Vagina (tissue), 2 donors: ENCODE data around the gene RGS3. TPM values are rescaled to one million over a fixed set of nuclear protein-coding genes. Genes with fewer than 3 reads are reported as not detected.
A peak's percentile ranks its signal among the peaks of the same experiment; 100 is the strongest.

Experiments used
- DNase-seq, 2 donors: peaks; one replicate each; pipeline ENCODE4 v3.0.0-alpha.2; 2017; ENCODE audit errors: extremely low spot score in 2 of 2
- H3K27ac ChIP-seq: fragments of 200-600 bp; sonication (generic); one replicate; pipeline ENCODE4 v1.5.1; 2019
- H3K27me3 ChIP-seq: fragments of 200-600 bp; sonication (generic); one replicate; pipeline ENCODE4 v1.5.1; 2019
- H3K36me3 ChIP-seq, 2 donors: fragments of 200-600 bp; sonication (generic); one replicate each; pipeline ENCODE4 v1.5.1; 2017 to 2019
- H3K4me1 ChIP-seq: fragments of 200-600 bp; sonication (generic); one replicate; pipeline ENCODE4 v1.5.1; 2019
- H3K4me3 ChIP-seq, 2 donors: fragments of 200-600 bp; sonication (generic); 1 replicate in 1 of 2; 2 replicates in 1 of 2; pipeline ENCODE4 v1.5.1; 2016 to 2019
- H3K9me3 ChIP-seq: fragments of 200-600 bp; sonication (generic); one replicate; pipeline ENCODE4 v1.5.1; 2019
- POLR2A ChIP-seq, 2 donors: fragments of 450-650 bp; IDR thresholded peaks; one replicate each; pipeline ENCODE4 v1.6.1; 2017; ENCODE audit warnings: antibody characterized with exemption in 2 of 2, mild to moderate bottlenecking in 2 of 2, moderate library complexity in 2 of 2
- POLR2AphosphoS5 ChIP-seq, 2 donors: sonication (generic); formaldehyde crosslinking; IDR thresholded peaks; one replicate each; pipeline ENCODE4 v1.9.0; 2017; ENCODE audit warnings: antibody characterized with exemption in 2 of 2, mild to moderate bottlenecking in 2 of 2, low read depth in 1 of 2; ENCODE audit not compliant: insufficient read depth in 1 of 2
- intact Hi-C: fragments of 100-400 bp; cut with DNase I; formaldehyde crosslinking; loops from one replicate; pipeline ENCODE4 v1.15.1; 2023
- total RNA-seq: library from RNA; depleted of rRNA; stranded (reverse); fragments of >200 nt; gene quantifications from one replicate; pipeline ENCODE4 v1.2.3, GENCODE V29; 2016
- TF ChIP-seq, protein P1 (sequence below), 3 experiments: fragments of 450-650 bp in 2 of 3; fragments of 200-600 bp in 1 of 3; sonication (generic) in 1 of 3; IDR thresholded peaks; one replicate each; pipeline ENCODE4 v1.5.1; 2017 to 2019; ENCODE audit warnings: antibody characterized with exemption in 3 of 3, mild to moderate bottlenecking in 2 of 3, moderate library complexity in 2 of 3

The RGS3 gene
- total RNA-seq, 1 donor from 2014 or later, result 27.0 TPM

DNA sequence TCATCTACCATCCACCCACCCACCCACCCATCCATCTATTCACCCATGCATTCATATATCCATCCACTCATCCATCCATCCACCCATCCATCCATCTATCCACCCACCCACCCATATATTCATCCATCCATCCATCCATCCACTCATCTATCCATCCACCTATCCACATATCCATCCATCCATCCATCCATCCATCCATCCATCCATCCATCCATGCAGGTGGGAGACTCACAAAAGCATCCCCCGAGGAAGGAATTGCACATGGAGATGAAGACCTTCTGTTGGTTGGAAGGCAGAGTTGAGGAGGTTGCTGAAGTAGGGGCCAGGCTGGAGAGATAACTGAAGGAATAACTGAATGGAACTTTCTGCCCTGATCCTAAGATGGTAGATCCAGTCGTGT lies 126.9 kb downstream of the RGS3 start:
- Histone ChIP-seq H3K27ac (no peak overlapping the region), H3K4me3 (no peak overlapping the region), H3K9me3 (no peaks in the 10 kb centered on the region), H3K4me1 (peaks cover 48% of the 10 kb centered on the region), H3K36me3 (peaks cover 0 to 2% of the 10 kb centered on the region in 2 donors), H3K27me3 (no peaks in the 10 kb centered on the region)
- intact Hi-C loops, result no loop called here
- TF ChIP-seq, protein P1, sequence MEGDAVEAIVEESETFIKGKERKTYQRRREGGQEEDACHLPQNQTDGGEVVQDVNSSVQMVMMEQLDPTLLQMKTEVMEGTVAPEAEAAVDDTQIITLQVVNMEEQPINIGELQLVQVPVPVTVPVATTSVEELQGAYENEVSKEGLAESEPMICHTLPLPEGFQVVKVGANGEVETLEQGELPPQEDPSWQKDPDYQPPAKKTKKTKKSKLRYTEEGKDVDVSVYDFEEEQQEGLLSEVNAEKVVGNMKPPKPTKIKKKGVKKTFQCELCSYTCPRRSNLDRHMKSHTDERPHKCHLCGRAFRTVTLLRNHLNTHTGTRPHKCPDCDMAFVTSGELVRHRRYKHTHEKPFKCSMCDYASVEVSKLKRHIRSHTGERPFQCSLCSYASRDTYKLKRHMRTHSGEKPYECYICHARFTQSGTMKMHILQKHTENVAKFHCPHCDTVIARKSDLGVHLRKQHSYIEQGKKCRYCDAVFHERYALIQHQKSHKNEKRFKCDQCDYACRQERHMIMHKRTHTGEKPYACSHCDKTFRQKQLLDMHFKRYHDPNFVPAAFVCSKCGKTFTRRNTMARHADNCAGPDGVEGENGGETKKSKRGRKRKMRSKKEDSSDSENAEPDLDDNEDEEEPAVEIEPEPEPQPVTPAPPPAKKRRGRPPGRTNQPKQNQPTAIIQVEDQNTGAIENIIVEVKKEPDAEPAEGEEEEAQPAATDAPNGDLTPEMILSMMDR (IDR thresholded peaks at IDR 0.05), result no peak
- TF ChIP-seq POLR2A (IDR thresholded peaks at IDR 0.05) (no peak), POLR2AphosphoS5 (IDR thresholded peaks at IDR 0.05; ENCODE audit: insufficient read depth in 1 of 2, low read depth in 1 of 2) (no peak)
- no peak for DNase-seq

DNA sequence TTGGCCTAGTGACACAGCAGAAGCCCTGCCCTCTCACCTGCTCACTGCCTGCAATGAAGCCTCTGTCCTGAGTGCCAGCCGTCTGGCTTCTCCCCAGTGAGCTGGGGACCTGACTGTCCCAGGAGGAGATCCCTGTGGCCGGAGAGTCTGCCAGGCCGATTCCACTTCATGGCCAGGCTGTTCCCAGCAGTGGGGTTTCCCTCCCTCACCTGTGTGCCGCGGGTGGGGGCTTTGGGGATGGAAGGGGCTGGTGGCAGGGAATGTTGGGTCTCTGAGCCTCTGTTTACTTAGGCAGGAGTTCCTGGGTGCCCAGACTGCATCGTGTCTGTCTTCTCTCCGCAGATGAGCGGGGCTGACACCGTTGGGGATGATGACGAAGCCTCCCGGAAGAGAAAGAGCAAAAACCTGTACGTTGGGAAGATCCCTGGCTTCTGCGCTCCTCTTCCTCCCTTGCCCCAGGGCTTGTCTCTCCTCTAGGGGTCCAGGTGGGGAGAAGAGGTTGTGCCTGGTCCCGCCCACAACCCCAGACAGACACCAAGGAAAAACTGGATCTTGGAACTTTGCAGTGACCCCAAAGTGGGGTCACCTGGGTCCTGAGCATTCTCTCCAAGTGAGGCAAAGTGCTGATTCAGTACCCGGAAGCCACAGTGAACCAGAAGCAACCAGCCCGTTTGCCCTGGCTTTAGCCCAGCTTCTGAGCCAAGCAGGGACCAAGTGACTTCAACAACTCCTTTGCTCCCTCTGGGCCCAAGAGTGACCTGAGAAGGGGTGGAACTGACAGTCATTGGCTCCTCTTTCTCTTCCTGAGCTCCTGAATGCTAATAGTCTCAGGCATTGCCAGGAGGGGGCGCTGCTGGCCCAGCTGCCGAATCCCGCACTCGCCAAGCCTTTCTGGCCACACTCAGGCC lies 127.7 kb downstream of the RGS3 start:
- peaks cover 56% of the 10 kb centered on the region for H3K4me1 ChIP-seq
- intact Hi-C loops, result no loop called here

DNA sequence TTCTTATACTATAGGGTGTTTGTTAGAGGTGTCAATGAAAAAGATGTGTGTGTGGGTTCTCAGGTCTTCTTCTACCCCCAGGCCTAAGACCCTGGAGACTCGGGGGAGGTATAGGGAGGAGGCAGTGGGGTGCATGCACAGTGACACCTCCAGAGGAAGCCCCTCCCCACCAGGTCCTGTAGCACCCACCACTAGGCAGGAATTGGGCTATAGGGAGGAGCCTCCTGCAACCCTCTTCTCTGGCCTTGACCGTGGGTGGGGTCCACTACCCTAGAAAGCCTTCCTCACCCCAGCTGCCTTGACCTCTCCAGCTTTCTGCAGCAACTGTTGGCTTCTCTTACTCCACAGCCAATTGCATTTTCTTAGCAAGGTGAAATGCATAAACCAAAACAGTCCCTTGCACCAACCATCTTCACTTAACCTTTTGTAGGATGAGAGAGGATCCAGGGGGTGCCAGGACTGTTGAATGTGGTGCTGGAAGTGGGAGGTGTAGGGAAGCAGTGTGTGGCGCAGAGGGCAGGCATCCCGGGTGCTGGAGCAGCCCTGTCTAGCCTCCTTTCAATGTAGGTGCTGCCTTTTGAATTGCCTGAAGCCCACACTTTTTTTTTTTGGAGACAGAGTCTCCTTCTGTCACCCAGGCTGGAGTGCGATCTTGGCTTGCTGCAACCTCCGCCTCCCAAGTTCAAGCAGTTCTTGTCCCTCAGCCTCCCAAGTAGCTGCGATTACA lies 128.5 kb downstream of the RGS3 start:
- H3K4me1 ChIP-seq, result peaks cover 57% of the 10 kb centered on the region

More for the DNA sequence above, 127.7 kb downstream of the RGS3 start:
- Histone ChIP-seq H3K27ac (peak overlapping the region; percentile 28), H3K4me3 (no peak overlapping the region), H3K27me3 (no peaks in the 10 kb centered on the region), H3K9me3 (no peaks in the 10 kb centered on the region), H3K36me3 (peaks cover 0 to 10% of the 10 kb centered on the region in 2 donors)
- TF ChIP-seq, protein P1 (IDR thresholded peaks at IDR 0.05), result peak; percentile 78 to 94 (median 90)
- TF ChIP-seq POLR2AphosphoS5 (IDR thresholded peaks at IDR 0.05; ENCODE audit: insufficient read depth in 1 of 2, low read depth in 1 of 2) (peak in 1 of 2 donors; percentile 48), POLR2A (IDR thresholded peaks at IDR 0.05) (no peak)
- DNase-seq, result no peak

DNA sequence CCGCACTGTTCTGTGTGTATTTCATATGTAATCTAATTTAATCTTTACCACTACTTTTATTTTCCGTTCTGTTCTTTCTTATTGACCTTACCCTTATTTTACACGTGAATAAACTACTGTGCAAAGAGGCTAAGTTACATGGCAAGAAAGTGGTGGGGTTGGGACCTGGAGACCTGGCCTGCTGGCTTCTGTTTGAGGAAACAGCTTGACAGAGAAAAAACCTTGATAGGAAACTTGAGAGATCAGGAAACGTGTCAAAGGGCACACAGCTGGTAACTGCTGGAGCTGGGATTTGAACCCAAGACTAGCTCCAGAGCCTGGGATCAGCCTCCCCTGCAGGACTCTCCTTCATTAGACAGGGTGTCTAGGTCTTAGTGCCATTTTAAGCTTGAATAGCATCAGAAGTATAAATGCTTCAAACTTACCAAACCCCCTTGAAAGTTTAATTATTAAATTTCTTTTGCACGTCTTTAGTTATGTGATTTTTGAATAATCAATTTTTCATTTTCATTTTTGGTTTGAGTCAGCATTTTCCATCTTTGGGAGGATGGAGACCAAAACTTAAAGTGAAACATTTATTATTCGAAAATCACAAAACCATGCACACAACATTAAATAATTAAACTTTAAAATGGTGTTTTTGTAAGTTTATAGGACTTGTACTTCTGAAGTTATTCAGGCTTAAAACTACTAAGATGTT lies 129.5 kb downstream of the RGS3 start:
- H3K4me1 ChIP-seq, result peaks cover 49% of the 10 kb centered on the region
- H3K36me3 ChIP-seq, result peaks cover 0 to 27% of the 10 kb centered on the region in 2 donors
- intact Hi-C loops, result loop anchor here (2.0 kb wide), 1 partner anchor 62 kb away; no protein-coding TSS in a partner anchor
- no peak for DNase-seq
- H3K4me3 ChIP-seq, result no peak overlapping the region
- H3K27ac ChIP-seq, result peak overlapping the region; percentile 84
- TF ChIP-seq POLR2AphosphoS5 (IDR thresholded peaks at IDR 0.05; ENCODE audit: insufficient read depth in 1 of 2, low read depth in 1 of 2) (no peak), POLR2A (IDR thresholded peaks at IDR 0.05) (no peak)
- TF ChIP-seq, protein P1 (IDR thresholded peaks at IDR 0.05), result no peak
- no peaks in the 10 kb centered on the region for H3K27me3 ChIP-seq
- H3K9me3 ChIP-seq, result no peaks in the 10 kb centered on the region

More for the DNA sequence above, 128.5 kb downstream of the RGS3 start:
- Histone ChIP-seq H3K27me3 (no peaks in the 10 kb centered on the region), H3K4me3 (no peak overlapping the region), H3K9me3 (no peaks in the 10 kb centered on the region), H3K27ac (peak overlapping the region; percentile 18), H3K36me3 (peaks cover 0 to 17% of the 10 kb centered on the region in 2 donors)
- intact Hi-C loops, result loop anchor here (2.0 kb wide), 1 partner anchor 63 kb away; no protein-coding TSS in a partner anchor
- no peak for DNase-seq
- TF ChIP-seq POLR2A (IDR thresholded peaks at IDR 0.05) (no peak), POLR2AphosphoS5 (IDR thresholded peaks at IDR 0.05; ENCODE audit: insufficient read depth in 1 of 2, low read depth in 1 of 2) (no peak)
- TF ChIP-seq, protein P1 (IDR thresholded peaks at IDR 0.05), result no peak
